BE2C (cell line): ENCODE results near the gene LRRC8D.

Source experiments
- DNase-seq: peaks from one replicate; pipeline ENCODE4 v3.0.0-alpha.2; 2020
- H3K27me3 ChIP-seq: fragments of 250-450 bp; sonication (Bioruptor Pico); 2 replicates; pipeline ENCODE4 v1.5.1; 2020; ENCODE audit warnings: mild to moderate bottlenecking
- H3K36me3 ChIP-seq: fragments of 250-450 bp; sonication (Bioruptor Pico); 2 replicates; pipeline ENCODE4 v1.5.1; 2020; ENCODE audit warnings: mild to moderate bottlenecking
- H3K4me1 ChIP-seq: fragments of 250-450 bp; sonication (Bioruptor Pico); 2 replicates; pipeline ENCODE4 v1.5.1; 2020
- H3K4me3 ChIP-seq: 2 replicates; pipeline ENCODE4 v1.5.1; 2011; ENCODE audit warnings: low read depth, low read length
- H3K9me3 ChIP-seq: fragments of 250-450 bp; sonication (Bioruptor Pico); 2 replicates; pipeline ENCODE4 v1.5.1; 2020
- CTCF ChIP-seq: IDR thresholded peaks from 2 replicates; pipeline ENCODE4 v1.5.1; 2012; ENCODE audit warnings: mild to moderate bottlenecking, low read depth, low read length

LRRC8D gene

DNA sequence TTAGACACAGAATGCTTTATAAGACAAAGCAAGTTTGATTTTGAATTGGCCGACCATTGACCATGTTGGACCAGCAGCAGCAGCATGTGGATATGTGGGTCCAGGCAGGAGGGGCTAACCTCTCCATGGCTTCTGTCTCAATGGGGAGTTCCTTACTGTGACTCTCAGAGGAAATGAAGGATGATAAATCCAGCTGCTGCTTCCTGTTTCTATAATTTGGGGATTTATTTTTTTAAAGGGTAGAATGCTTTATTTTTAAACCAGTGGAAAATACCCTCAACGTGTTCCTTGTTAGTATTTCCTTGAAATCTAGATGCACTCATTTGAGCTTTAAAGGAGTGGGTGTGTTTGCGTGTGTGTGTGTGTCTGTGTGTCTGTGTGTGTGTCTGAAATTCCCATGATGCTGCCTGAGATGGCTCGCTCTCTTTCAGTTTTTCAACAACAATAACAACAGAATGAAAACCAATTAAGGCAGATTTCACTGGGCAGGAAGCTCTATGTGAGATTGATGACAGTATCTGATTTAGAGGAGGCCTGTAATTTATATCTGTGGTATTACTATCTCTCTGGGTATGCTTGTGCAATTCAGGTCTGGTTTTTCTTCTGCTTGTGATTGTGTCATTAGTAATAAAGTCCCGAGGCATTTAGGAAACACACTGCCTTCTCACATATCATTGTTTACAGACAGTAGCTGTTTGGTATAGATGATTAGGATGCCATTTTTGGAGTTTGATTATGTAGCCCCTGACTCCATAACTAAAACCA, 88.0 kb downstream of the LRRC8D start:
- no peaks in the 10 kb centered on the region for H3K36me3 ChIP-seq
- no peaks in the 10 kb centered on the region for H3K9me3 ChIP-seq
- TF ChIP-seq CTCF, result no peak
- no peak for DNase-seq
- no peaks in the 10 kb centered on the region for H3K27me3 ChIP-seq
- peaks cover 8% of the 10 kb centered on the region for H3K4me1 ChIP-seq
- H3K4me3 ChIP-seq, result no peak overlapping the region

DNA sequence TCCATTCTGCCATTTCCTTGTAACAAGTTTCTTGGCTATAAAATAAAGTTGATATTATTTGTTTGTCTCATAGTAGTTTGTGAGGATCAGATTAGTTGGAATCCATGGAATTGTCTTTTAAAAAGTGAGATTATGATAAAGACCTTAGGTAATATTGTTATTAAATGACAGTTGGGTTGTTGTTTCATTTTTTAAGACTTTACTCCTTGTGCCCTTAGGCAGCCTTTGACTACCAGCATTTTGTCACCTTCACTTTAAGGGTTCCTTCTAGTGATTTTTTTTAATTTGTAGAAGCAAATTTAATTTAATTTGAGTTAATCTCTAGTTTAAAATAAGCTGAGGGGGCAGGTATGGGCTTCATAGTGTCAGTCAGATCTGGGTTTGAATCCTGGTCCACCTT, 89.4 kb downstream of the LRRC8D start:
- peaks cover 5% of the 10 kb centered on the region; the same call in 1 of the 2 replicates for H3K4me1 ChIP-seq

DNA sequence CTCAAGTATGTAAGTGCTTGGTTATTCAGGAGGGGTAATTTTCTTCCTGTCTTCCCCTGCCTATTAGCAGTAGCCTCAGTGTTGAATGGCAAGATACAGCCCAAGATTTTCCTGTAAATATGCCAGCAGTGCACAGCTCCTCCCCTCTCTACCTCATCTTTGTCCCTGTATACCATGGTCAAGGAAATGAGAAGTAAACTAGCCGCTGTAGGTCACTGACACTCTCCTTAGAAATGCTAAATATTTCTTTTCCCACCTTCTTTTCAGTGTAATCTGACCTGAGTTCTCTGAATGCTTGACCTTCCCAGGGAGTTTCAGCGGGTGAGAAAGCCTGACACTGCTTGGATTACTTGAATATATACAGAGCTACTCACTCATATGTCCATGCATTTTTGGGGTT, 89.9 kb downstream of the LRRC8D start:
- Histone ChIP-seq H3K27me3 (no peaks in the 10 kb centered on the region), H3K9me3 (no peaks in the 10 kb centered on the region), H3K4me1 (peaks cover 5% of the 10 kb centered on the region; the same call in 1 of the 2 replicates), H3K36me3 (no peaks in the 10 kb centered on the region), H3K4me3 (no peak overlapping the region)
- DNase-seq, result no peak
- no peak for TF ChIP-seq CTCF

More for the DNA sequence above, 89.4 kb downstream of the LRRC8D start:
- no peaks in the 10 kb centered on the region for H3K27me3 ChIP-seq
- no peak for TF ChIP-seq CTCF
- H3K4me3 ChIP-seq, result no peak overlapping the region
- no peaks in the 10 kb centered on the region for H3K36me3 ChIP-seq
- no peaks in the 10 kb centered on the region for H3K9me3 ChIP-seq
- DNase-seq, result no peak

- Histone ChIP-seq H3K4me1 (peaks cover 5% of the 10 kb centered on the region; the same call in 1 of the 2 replicates), H3K4me3 (no peak overlapping the region)
- no peak for TF ChIP-seq CTCF
Measured at GRCh38 chr1:89911191-89911991, 90.6 kb downstream of the LRRC8D start.

GRCh38 chr1:89912073-89912472, 91.2 kb downstream of the LRRC8D start:
- Histone ChIP-seq H3K4me3 (no peak overlapping the region), H3K4me1 (peaks cover 5% of the 10 kb centered on the region; the same call in 1 of the 2 replicates), H3K9me3 (no peaks in the 10 kb centered on the region)

More at GRCh38 chr1:89911191-89911991, 90.6 kb downstream of the LRRC8D start:
- DNase-seq, result no peak
- Histone ChIP-seq H3K27me3 (no peaks in the 10 kb centered on the region), H3K36me3 (no peaks in the 10 kb centered on the region), H3K9me3 (no peaks in the 10 kb centered on the region)

More at GRCh38 chr1:89912073-89912472, 91.2 kb downstream of the LRRC8D start:
- no peak for DNase-seq
- TF ChIP-seq CTCF, result no peak
- H3K36me3 ChIP-seq, result no peaks in the 10 kb centered on the region
- H3K27me3 ChIP-seq, result no peaks in the 10 kb centered on the region
